NCI-H748 (cell line): ENCODE measurements around the gene TGM2.
"Not testable (repeated sequence)": the region's sequence is repeated elsewhere in the genome, so short reads cannot be mapped to it uniquely, and the experiment has no call there.

Source experiments
- DNase-seq: peaks from one replicate; lab custom pipeline; 2025; ENCODE audit not compliant: unreplicated experiment; lab: John Stamatoyannopoulos, UW

The TGM2 gene

GRCh38 chr20:38119446-38119845 is 45.6 kb downstream of the TGM2 start:
- no peak for DNase-seq

- DNase-seq: no peak
Measured at GRCh38 chr20:38117635-38118034, 47.4 kb downstream of the TGM2 start.

GRCh38 chr20:38117205-38117604 is 47.9 kb downstream of the TGM2 start:
- no peak for DNase-seq

GRCh38 chr20:38116409-38117165 is 48.5 kb downstream of the TGM2 start:
- no peak for DNase-seq

GRCh38 chr20:38115896-38116295 is 49.2 kb downstream of the TGM2 start:
- no peak for DNase-seq

GRCh38 chr20:38115205-38115604 is 49.9 kb downstream of the TGM2 start:
- no peak for DNase-seq

DNA sequence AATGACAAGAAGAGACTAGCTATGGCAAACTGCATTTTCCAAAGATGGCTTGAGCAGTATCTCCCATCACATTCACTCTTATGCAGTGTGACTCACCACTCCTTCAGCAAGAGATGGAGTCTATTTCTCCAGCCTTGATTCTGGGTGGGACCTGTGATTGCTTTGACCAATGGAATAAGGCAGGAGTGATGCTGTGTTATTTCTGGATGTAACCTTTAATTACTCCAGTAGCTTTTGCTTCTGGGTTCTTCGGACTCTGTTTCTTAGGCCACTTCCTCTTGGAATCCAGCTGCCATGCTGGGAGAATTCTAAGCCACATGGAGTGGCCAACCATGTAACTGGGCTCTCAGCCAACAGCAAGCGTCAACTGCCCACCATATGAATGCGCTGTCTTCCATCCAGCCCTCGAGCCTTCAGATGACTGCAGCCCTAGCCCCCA is 50.7 kb downstream of the TGM2 start:
- DNase-seq: no peak

GRCh38 chr20:38113401-38114325 is 51.4 kb downstream of the TGM2 start:
- DNase-seq: peak; percentile 30

GRCh38 chr20:38112930-38113294 is 52.2 kb downstream of the TGM2 start:
- DNase-seq: no peak

- DNase-seq: no peak
Measured at GRCh38 chr20:38112261-38112929, 52.7 kb downstream of the TGM2 start.

GRCh38 chr20:38111366-38112232 is 53.5 kb downstream of the TGM2 start:
- DNase-seq: no peak

DNA sequence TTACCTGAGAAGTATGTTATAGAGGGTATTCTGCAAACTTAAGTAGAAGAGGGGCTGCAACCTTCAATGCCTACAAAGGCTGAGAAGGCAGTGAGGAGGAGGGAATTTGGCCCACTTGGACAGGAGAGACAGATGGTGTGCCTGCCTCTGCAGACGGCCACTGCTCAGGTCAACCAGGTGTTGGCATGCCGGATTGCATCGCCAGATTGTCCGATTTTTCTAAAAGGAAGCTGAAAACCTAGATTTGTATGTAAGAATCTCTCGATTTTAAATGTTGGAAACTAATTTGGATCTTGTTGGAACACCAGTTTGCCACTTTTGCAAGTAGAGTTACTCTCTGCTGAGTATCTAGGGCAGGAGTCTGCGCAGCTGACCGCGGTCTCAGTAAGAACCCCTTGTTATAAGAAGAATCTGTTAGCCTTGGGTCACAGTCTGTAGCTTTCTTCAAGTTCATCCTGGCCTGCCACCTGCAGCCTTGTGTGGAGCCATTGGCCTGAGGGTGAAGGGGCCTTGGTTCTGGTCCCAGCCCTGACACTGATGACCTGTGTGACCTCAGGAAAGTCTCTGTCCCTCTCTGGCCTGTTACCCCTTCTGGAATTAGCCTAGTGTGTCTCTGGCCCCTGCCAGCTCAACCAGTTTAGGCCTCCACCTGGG is 54.4 kb downstream of the TGM2 start:
- no peak for DNase-seq

- no peak for DNase-seq
Measured at GRCh38 chr20:38109591-38110524, 55.2 kb downstream of the TGM2 start.

DNA sequence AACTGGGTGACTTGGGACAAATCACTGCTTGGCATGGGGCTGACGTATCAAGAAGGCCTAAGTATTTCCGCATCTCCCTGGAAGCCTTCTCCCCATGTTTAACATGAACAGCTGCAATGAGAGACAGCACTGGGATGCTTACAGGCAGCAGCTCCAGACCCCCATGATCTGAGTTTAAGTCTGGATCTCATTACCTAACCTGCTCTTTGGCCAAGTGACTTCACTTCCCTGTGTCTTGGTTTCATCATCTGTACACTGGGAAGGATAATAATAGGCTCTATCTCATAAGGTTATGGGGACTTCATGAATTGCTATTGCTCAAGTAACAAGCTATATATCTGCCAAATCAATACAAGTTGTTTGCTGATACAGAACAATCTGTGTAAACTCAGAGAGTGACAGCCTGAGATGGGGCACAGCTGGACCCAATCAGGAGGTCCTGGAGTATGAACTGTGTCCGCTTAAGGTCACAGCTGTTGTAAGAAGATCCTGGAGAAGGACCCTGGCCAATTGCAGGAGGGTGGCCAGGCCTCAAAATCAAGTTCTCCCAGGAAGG is 56.0 kb downstream of the TGM2 start:
- no peak for DNase-seq

- DNase-seq: no peak
Measured at GRCh38 chr20:38108438-38108985, 56.6 kb downstream of the TGM2 start.

DNA sequence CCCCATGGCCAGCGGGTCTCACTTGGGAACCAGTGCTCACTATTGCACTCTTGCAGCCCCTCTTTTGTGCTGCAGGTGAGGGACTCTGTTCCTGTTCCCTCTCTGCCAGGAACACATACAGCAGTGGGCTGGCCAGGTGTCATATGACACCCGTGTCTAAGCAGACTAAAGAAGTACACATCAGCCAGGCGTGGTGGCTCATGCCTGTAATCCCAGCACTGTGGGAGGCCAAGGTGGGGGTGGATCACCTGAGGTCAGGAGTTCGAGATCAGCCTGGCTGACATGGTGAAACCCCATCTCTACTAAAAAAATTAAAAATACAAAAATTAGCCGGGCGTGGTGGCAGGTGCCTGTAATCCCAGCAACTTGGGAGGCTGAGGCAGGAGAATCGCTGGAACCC is 57.2 kb downstream of the TGM2 start:
- peak; percentile 13 for DNase-seq

DNA sequence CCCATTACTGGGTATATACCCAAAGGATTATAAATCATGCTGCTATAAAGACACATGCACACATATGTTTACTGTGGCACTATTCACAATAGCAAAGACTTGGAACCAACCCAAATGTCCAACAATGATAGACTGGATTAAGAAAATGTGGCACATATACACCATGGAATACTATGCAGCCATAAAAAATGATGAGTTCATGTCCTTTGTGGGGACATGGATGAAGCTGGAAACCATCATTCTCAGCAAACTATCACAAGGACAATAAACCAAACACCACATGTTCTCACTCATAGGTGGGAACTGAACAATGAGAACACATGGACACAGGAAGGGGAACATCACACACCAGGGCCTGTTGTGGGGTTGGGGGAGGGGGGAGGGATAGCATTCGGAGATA is 57.7 kb downstream of the TGM2 start:
- not testable (repeated sequence) for DNase-seq

DNA sequence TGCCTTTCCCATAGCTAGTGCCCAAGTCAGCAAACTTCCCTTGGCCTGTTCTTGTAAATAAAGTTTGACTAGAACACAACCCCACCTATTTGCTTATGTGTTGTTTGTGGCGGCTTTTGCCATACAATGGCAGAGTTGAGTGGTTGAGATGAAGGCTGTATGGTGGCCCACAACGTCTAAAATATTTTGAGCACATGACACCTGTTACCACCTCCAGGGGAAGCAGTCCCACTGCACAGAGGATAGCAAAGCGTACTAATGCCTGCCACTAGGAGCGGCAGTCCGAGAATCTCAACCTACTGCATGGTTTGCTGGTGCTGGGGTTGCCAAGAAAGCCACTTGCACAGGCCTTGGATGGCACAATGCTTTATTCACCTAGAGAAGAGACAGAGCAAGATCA is 58.6 kb downstream of the TGM2 start:
- no peak for DNase-seq
